ENCODE data around the gene INPP5J.
A peak's percentile ranks its signal among the peaks of the same experiment; 100 is the strongest.
"Not testable (repeated sequence)": the region's sequence is repeated elsewhere in the genome, so short reads cannot be mapped to it uniquely, and the experiment has no call there.

Gene INPP5J

DNA sequence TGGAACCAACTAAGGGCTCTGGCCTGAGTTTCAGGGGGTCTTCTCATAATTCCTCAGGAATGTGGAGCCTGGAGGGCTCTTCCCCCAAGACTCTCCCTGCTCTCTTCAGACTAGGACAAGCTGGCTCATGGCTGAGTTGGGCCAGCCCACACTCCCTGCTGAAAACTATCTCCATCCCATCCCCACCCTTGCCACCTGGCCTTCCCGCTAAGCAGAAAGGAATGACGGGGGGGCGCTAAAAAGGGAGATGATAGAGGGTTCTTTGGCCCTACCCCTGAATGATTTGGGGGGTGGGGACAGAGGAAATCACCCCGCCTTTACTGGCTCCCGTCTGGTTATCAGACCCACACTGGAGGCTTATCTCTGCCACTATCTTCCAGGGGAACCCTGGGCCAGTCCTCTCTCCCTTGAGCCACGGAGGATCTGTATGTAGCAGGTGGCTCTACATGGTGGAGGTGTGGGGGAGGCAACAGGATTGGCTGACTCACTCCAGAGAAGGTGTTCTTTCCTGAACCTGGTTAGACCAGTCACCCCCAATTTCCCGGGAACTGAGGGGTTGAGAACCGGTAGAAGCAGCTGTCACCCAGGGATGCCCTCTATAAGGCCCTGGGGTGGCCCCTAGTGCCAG lies 35.9 kb upstream of the INPP5J start:
- no peak for DNase-seq

DNA sequence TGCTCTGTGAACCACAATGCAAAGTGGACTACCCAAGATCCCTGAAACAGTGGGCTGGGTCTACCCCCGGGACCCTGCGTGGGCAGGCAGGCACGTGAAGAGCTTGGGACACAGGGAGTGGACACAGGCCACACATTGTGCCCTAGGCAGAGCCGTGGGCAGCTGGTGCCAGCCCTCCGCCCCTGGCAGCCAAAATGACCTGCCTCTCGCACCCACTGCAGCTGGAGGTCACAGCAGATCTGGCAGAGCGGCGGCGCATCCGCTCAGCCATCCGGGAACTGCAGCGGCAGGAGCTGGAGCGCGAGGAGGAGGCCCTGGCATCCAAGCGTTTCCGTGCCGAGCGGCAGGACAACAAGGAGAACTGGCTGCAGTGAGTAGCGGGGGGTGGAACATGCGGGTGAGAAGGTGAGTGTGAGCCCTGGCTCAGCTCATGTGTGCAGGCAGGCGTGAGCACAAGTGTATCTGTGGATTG lies 35.0 kb upstream of the INPP5J start:
- no peak for DNase-seq

DNA sequence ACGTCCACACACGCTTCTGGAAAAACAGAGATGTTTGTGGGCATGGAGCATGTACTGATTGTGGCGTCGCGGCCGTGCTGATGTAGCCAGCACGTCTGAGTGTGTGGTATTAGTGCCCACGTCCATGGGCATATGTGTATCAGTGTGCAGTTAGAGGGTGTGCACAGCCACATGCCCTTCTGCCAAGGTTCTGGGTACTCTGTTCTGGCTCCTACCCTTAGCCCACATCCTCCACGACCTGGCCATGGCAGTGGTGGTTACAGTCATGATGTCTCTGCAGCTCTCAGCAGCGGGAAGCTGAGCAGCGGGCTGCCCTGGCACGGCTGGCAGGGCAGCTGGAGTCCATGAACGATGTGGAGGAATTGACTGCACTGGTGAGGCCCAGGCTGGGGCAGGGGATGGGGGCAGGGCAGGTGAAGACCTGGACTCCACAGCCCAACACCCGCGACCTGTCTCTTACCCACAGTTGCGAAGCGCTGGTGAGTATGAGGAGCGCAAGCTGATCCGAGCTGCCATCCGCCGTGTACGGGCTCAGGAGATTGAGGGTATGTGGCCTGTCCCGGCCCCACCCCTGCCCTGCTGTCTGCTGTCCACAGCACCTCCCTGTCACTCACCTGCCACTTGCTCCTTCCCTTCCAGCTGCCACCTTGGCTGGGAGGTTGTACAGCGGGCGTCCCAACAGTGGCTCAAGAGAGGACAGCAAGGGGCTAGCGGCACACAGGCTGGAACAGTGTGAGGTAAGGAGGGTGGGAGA lies 34.4 kb upstream of the INPP5J start:
- no peak for DNase-seq

DNA sequence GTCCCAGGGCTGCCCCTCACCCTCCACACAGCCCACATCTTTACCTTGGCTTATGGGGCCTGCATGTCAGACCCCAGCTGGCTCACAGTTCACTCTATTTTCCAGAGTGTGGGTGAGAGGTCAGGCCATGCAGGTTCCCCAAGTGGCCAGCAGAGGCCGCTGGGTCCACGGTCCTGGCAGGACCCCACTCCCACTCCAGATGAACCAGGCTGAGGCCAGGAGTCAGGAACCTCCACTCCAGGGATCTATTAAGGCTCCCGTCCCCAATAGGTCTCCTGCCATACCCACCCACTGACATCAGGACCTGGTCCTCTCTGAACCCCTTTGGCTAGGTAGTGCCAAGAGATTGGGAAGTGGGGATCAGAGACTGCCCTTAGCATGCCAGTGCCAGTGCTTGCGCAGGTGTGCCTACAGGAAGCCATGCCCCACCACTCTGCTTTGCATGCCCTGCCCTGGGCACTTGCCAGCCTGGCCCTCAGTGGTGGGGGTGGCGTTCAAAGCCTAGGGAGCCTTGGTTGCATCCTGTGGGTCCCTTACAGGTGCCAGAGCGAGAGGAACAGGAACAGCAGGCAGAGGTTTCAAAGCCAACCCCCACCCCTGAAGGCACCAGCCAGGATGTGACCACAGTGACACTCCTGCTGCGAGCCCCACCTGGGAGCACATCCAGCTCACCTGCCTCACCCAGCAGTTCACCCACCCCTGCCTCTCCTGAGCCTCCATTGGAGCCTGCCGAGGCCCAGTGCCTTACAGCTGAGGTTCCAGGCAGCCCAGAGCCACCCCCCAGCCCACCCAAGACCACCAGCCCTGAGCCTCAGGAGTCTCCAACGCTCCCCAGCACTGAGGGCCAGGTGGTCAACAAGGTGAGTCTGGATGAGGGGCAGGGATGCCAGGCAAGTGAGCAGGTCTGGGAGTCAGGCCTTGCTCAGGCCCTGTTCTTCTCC lies 33.3 kb upstream of the INPP5J start:
- no peak for DNase-seq

DNA sequence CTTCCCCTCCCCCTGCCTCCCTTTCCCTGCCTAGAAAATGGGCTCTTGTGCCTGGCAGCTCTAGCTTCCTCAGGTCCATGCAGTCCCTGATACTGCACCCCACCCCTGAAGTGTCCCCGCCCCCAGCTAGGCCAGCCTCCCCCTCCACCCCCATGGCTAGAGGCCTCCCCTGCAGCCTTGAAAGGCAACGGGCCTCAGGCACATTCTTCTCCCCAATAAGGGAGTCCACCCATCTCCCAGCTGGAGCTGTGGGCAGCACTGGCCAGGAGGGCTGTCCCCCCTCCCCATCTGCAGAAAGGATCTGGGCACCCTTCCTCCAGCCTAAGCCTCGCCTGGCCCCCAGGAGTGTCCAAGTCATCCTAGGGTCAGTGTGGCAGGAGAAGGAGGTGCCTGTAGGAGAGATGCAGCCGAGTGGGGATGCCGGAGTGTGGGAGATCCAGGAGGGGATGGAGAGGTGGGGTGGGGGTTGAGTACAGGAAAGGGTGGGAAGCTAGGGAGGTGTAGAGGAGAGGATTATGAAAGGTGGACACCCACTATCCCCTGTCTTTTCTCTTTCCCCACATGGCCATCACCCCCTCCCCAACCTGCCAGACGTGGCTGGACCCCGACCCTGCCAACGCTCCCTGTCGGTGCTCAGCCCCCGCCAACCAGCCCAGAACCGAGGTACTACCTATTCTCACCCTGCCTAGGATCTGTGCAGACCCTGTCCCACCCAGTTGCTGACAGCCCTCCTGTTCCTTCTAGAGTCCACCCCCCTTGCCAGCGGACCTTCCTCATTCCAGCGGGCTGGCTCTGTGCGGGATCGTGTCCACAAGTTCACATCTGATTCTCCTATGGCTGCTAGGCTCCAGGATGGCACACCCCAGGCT lies 32.3 kb upstream of the INPP5J start:
- no peak for DNase-seq

DNA sequence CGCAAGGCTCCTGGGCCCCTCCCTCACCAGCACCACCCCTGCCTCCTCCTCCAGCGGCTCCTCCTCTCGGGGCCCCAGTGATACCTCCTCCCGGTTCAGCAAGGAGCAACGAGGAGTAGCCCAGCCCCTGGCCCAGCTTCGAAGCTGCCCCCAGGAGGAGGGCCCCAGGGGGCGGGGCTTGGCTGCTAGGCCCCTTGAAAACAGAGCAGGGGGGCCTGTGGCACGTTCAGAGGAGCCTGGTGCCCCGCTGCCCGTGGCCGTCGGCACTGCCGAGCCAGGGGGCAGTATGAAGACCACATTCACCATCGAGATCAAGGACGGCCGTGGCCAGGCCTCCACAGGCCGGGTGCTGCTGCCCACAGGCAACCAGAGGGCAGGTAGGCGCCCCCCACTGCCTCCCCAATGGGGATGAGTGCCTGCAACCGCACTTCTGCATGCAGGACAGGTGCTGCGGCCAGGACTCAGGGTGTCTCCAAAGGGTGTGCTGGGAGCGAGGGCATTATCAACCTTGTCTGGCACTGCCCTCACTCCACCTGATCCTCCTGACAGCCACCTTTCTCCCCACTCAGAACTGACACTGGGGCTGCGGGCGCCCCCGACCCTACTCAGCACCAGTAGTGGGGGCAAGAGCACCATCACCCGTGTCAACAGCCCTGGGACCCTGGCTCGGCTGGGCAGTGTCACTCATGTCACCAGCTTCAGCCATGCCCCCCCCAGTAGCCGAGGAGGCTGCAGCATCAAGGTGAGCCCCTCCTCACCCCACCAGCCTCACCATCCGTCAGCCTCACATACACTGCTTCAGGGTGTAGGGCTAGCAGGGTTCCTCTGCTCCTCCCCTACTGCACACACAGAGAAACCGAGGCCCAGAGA lies 31.4 kb upstream of the INPP5J start:
- no peak for DNase-seq

DNA sequence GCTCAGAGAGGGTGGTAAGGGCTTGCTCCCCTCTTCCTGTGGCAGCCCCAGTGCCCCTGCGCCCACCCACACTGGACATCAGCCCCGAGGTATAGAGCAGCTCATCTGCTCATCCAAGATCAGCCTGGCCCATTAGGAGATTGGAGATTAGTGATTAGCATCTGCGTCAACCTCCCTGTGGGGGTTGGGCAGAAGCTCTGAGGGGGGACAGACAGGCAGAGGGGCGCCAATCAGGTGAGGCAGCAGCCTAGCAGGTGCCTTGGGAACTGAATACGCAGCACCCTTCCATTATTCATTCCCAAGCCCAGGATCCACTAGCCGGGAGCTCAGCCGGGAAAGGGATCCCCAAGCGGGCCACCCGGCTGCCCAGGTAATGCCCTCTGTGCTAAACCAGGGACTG lies 30.6 kb upstream of the INPP5J start:
- no peak for DNase-seq

DNA sequence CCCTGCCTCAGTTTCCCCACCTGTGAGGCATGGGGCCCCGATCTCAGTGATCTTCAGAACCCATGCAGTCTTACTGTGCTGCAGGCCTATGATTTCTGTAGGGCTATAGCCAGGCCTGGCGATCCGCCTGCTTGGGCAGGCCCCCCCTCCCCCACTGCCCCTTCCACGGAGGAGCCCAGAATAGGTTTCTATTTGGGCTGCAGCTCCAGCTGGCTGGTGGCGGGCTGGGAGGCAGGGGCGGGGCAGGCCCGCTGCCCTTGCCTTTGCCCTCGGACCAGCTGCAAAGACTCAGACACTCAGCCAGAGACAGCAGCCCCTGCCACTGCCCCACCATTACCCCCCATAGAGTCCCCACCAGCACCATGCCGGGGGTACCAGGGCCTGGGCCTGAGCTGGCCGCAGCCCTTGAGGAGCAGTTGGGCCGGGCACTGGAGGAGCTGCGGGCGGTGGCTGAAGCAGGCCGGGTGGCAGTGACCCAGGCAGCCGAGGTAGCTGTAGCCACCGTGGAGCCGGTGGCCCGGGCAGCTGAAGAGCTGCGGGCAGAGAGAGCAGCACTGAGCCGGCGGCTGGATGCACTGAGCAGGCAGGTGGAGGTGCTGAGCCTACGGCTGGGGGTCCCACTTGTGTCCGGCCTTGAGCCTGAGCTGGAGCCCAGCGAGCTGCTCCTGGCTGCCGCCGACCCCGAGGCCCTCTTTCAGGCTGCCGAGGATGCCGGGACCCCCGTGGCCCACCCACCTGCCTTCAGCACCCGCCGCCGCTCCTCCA lies 29.5 kb upstream of the INPP5J start:
- DNase-seq = no peak

DNA sequence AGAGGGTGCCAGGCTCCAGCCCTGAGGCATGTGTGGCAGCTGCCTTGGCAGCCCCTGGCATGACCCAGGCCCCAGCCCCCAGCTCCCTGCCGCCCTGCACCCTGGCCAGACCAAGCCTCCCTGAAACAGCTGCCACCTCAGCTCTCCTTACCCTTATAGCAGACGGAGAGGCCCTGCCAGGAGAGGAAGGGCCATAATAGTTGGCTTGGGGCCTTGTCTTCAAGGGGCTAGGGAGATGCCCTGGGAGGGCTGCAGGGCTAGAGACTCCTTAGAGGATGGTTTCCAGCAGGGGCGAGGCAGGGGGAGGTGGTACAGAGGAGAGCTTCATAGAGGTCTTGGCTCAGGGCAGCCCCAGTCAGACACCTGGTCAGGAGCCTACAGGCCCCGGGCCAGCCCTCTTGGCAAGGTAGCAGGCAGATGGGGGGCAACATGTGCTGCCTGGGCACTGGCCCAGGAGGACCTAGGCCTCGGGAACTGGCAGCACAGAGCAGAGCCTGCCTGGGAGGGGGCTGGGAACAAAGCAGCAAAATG lies 28.7 kb upstream of the INPP5J start:
- no peak for DNase-seq

DNA sequence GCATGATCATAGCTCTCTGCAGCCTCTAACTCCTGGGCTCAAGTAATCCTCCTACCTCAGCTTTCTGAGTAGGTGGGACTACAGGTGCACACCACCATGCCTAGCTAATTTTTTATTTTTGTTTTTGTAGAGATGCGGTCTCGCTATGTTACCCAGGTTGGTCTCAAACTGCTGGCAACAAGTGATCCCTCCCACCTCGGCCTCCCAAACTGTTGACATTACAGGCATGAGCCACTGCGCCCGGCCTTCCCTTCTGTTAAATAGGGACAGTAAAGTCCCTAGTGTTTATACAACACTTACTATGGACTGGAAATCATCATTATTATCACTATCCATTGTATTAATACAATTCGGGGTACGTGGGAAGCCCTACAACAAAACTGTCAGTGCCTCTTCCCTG lies 28.0 kb upstream of the INPP5J start:
- DNase-seq = no peak

DNA sequence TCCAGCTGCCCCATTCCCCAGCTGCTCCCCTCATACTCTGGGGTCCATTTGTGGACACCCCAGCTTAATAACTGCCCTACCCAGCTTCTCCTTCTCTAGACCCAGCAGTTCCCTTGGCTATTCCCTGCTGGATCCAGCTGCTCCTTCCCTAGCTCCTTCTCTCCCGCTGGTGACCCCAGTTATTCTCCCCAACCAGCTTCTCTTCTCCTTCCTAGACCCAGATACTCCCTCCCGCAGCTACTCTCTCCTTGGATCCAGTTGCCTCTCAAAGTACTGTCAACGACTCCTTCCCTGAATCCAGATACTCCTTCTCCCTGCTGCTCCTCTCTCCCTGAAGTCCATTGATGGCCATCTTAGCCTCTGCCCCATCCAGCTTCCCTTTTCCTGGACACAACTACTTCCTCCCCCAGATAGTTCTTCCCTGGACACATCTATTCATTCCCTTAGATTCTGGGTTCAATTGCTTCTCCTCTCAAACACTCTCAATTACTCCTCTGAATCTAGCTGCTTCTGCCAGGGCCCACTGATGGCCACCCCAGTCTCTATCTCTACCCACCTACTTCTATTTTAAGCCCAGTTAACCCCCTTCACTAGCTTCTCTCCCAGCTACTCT lies 27.0 kb upstream of the INPP5J start:
- no peak for DNase-seq

DNA sequence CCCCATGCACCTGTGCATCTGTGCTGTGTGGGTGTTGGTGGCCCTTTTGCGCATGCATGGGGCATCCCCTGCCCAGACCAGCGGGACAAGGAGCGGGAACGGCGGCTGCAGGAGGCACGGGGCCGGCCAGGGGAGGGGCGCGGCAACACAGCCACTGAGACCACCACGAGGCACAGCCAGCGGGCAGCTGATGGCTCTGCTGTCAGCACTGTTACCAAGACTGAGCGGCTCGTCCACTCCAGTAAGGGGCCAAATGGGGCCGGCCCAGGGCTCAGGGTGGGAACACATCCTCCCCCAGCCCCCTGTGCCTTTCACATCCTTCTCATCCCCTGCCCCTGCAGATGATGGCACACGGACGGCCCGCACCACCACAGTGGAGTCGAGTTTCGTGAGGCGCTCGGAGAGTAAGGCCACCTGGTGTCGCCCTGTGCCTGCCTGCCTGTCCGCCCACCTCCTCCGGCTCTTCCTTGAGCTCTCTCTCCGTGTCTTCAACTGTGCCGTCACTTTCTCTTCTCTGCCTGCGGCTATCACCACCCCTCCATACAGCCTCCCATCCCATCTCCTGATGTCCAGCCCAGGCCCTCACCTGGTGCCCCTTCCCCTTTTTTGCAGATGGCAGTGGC lies 26.0 kb upstream of the INPP5J start:
- DNase-seq = no peak

DNA sequence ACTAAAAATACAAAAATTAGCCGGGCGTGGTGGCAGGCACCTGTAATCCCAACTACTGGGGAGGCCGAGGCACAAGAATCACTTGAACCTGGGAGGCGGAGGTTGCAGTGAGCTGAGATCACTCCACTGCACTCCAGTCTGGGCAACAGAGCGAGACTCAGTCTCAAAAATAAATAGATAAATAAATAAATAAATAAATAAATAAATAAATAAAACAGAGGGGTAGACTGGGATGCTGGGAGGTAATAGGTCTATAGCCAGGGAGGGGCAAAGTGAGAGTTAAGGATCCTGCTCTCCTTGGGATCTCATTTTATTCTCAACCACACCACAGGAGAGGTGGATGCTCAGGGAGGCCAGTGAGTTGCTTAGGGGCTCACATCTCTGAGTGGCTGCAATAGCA lies 25.2 kb upstream of the INPP5J start:
- DNase-seq = not testable (repeated sequence)

DNA sequence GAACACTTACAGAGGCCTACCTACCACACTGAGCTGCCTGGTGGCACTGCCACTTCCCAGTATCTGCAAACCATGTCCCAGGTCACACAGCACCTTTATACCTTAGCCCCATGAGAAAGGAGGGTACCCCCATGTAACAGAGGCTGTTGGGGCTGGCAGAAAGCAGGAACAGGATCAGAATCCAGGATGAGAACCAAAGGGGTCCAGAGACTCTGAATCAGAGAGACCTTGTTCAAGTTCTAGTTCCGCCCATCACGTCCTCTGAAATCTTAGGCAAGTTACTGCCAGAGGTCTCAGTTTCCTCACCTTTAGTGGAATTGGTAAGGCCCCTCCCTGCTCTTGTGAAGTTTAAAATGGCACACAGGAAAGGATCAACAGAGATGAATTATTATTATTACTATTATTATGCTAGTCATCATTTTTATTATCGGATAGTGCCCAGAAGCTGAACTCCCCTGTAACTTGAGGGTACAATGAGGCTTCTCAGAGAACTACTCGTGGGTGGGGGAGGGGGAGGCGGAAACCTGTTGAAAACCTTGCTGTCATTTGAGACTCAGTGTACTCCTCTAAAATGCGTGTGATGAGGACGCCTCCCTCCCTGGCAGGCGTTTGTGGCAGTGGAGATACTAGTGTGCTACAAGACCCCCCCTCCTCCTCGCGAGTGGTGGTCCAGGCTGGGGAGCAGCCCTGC lies 24.7 kb upstream of the INPP5J start:
- no peak for DNase-seq

DNA sequence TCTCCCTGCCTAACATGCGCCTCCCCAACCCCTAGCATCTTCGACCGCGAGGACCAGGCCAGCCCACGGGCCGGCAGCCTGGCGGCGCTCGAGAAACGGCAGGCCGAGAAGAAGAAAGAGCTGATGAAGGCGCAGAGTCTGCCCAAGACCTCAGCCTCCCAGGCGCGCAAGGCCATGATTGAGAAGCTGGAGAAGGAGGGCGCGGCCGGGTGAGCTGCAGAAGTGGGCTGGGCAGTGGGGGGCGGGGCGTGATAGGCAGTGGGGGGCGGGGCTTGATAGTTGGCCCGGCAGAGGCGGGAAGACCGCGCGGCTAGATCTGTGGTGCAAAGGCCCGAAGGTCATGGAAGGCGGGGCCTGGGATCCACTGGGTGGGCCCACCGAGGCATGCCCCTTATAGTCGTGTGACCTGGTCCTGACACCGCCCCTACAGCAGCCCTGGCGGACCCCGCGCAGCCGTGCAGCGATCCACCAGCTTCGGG lies 24.1 kb upstream of the INPP5J start:
- DNase-seq = peak; percentile 36

DNA sequence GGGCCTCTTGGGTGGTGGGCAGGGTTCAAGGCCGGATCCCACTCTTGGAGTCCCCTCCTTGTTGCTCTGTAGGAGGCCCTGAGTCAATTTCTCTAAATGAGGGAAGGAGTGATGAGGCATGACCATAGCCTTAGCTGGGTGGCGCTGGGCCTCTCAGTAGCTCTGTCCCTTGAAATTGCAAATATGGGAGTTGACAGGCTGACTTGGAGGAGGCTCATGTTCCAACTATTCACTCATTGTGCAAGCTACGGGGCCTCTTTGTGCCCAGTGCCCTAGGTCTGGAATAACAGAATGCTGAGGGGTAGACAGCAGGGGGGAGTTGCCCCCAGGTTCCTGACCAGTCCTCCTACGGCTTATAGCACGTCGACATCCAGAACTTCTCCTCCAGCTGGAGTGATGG lies 23.4 kb upstream of the INPP5J start:
- no peak for DNase-seq

DNA sequence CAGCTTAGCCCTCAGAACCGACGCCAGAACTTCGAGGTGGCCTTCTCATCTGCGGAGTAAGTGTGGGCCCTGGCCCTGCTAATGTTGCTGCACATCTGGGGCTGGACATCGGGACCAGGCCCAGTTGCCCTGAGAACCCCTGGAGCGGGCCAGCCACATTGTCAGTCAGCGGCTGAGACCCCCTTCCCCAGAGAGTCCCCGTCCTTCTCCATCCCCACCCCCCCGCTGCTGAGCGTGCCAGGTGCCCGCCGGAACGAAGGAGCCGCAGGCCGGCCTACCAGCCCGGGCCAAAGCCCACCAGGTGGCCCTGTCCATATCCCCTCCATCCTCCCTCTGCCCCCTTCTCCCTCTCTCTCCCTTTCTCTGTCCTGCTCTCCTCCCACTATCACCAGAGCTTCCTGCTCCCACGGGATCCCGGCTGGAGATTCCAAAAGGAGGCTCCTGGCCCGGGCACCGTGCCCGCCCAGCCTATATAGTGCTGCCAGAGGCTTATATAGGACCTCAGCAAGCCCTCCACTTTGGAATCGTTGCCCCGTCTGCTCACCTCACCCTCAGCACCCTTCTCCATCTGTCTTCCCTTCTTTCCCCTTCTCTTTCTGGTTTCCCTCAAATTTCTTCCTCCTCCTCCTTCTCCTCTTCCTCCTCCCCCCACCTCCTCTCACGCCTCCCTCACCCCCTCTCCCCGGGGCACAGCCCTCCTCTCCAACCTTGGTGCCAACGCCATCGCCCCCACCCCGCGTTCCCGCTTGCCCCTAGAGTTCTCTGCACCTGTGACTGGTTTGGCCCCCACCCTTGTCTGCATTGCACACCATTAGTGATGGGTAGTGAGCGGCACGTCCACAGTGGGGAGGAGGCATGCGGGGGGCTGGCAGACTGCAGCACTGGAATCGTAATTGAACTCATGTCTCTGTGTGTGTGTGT lies 22.7 kb upstream of the INPP5J start:
- no peak for DNase-seq

Measured in right kidney (tissue), 1 donor.